H1 (cell line): Measurements from ENCODE around the gene RPL37. TPM values are rescaled to one million over a fixed set of nuclear protein-coding genes. Genes with fewer than 3 reads are reported as not detected.

Experiments
- JUN ChIP-seq: IDR thresholded peaks from 2 replicates; pipeline ENCODE4 v1.6.1; 2011; ENCODE audit warnings: low read depth, mild to moderate bottlenecking, improper control_type of control experiment, low read length
- JUND ChIP-seq: IDR thresholded peaks from 2 replicates; pipeline ENCODE4 v1.6.1; 2011; ENCODE audit warnings: mild to moderate bottlenecking, improper control_type of control experiment, low read length
- NRF1 ChIP-seq: IDR thresholded peaks from 2 replicates; pipeline ENCODE4 v1.6.1; 2011; ENCODE audit warnings: mild to moderate bottlenecking, low read depth, low read length, improper control_type of control experiment
- PHF8 ChIP-seq: fragments of 200-600 bp; sonication (generic); conservative IDR thresholded peaks from 2 replicates; pipeline ENCODE4 v1.7.1; 2012; ENCODE audit warnings: low read depth, mild to moderate bottlenecking, inconsistent platforms, low read length, moderate library complexity
- SP1 ChIP-seq: IDR thresholded peaks from 2 replicates; pipeline ENCODE4 v1.6.1; 2011; ENCODE audit warnings: low read depth, low read length
- SP2 ChIP-seq: IDR thresholded peaks from 2 replicates; pipeline ENCODE4 v1.6.1; 2012; ENCODE audit warnings: mild to moderate bottlenecking, low read length, inconsistent platforms
- TBP ChIP-seq: IDR thresholded peaks from 2 replicates; pipeline ENCODE4 v1.6.1; 2011; ENCODE audit warnings: low read depth, low read length, improper control_type of control experiment
- YY1 ChIP-seq: IDR thresholded peaks from 2 replicates; pipeline ENCODE4 v1.6.1; 2011; ENCODE audit warnings: low read depth, mild to moderate bottlenecking, low read length
- polyA plus RNA-seq, 7 experiments: library from polyadenylated mRNA; depleted of rRNA in 3 of 7; stranded (reverse) in 5 of 7; unstranded in 2 of 7; fragments of >200 nt in 5 of 7; fragments of 200-250 nt in 2 of 7; gene quantifications; 1 replicate in 5 of 7; 2 replicates in 1 of 7; 4 replicates in 1 of 7; pipeline versions ENCODE4 v1.2.1 to v1.2.3, GENCODE V29; 2011 to 2013; ENCODE audit warnings: missing spikeins in 2 of 7, mixed read lengths in 2 of 7
- total RNA-seq: library from RNA; stranded (reverse); fragmentation: NEBNext Ultra II Directional; extraction: Animal tissue kit (Norgen Biotek cat#: 25700); gene quantifications from 2 replicates; pipeline ENCODE4 v1.2.1, GENCODE V29; 2021

RPL37 gene
- total and polyA plus RNA-seq, 2 of the 8 experiments (the other 6 are each of a cell fraction or from before 2014, with no cell fraction given): 467 to 1,534 TPM

DNA sequence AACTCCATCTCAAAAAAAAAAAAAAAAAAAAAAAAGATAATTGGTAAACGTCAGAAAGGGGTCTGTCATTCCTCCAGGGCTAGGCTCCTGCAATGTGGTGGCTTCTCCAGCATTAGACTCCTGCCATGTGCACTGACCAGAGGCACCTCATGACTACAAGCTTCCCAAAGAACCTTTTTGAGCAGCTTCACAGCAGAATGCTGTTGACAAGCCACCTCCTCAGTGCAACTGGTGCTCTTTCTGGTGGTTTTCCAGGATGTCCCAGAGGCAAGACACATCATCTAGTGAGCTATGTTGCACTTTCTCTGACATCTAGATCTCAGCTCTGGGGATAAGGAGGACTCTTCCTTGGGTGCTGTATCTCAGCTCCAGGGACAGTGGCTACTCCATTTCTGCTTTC lies 11.6 kb downstream of the RPL37 start (continued):
- TF ChIP-seq PHF8 (no peak), YY1 (no peak), SP2 (no peak), JUND (no peak), NRF1 (no peak), TBP (no peak), SP1 (no peak), JUN (no peak)
